NCI-H1105 (cell line): Measurements from ENCODE around the gene CDK5RAP2.
"Not testable (repeated sequence)": the region's sequence is repeated elsewhere in the genome, so short reads cannot be mapped to it uniquely, and the experiment has no call there.

Experiments used
- DNase-seq: peaks from one replicate; lab custom pipeline; 2025; lab: John Stamatoyannopoulos, UW

Gene CDK5RAP2

GRCh38 chr9:120465685-120466407, 114.1 kb downstream of the CDK5RAP2 start:
- DNase-seq = no peak

- no peak for DNase-seq
Observed at GRCh38 chr9:120464887-120465421, 115.0 kb downstream of the CDK5RAP2 start.

GRCh38 chr9:120464176-120464886, 115.6 kb downstream of the CDK5RAP2 start:
- no peak for DNase-seq

- no peak for DNase-seq
Observed at GRCh38 chr9:120463765-120464164, 116.2 kb downstream of the CDK5RAP2 start.

GRCh38 chr9:120461677-120462076, 118.3 kb downstream of the CDK5RAP2 start:
- not testable (repeated sequence) for DNase-seq

GRCh38 chr9:120456218-120456617, 123.7 kb downstream of the CDK5RAP2 start:
- no peak for DNase-seq

GRCh38 chr9:120454467-120454866, 125.5 kb downstream of the CDK5RAP2 start:
- no peak for DNase-seq

- no peak for DNase-seq
Observed at GRCh38 chr9:120453792-120454191, 126.2 kb downstream of the CDK5RAP2 start.

- DNase-seq = no peak
Observed at GRCh38 chr9:120452631-120453030, 127.3 kb downstream of the CDK5RAP2 start.

GRCh38 chr9:120450916-120451315, 129.1 kb downstream of the CDK5RAP2 start:
- DNase-seq = no peak

- no peak for DNase-seq
Observed at GRCh38 chr9:120449566-120449965, 130.4 kb downstream of the CDK5RAP2 start.

GRCh38 chr9:120447959-120448500, 131.9 kb downstream of the CDK5RAP2 start:
- DNase-seq = no peak

GRCh38 chr9:120446671-120447070, 133.3 kb downstream of the CDK5RAP2 start:
- DNase-seq = no peak

- no peak for DNase-seq
Observed at GRCh38 chr9:120443976-120444375, 136.0 kb downstream of the CDK5RAP2 start.

- DNase-seq = no peak
Observed at GRCh38 chr9:120443489-120443888, 136.5 kb downstream of the CDK5RAP2 start.

GRCh38 chr9:120442308-120442995, 137.5 kb downstream of the CDK5RAP2 start:
- DNase-seq = no peak

GRCh38 chr9:120441426-120442307, 138.3 kb downstream of the CDK5RAP2 start:
- DNase-seq = no peak

GRCh38 chr9:120440791-120441190, 139.2 kb downstream of the CDK5RAP2 start:
- DNase-seq = no peak

- DNase-seq = no peak
Observed at GRCh38 chr9:120439926-120440325, 140.0 kb downstream of the CDK5RAP2 start.

GRCh38 chr9:120438836-120439546, 141.0 kb downstream of the CDK5RAP2 start:
- no peak for DNase-seq

GRCh38 chr9:120438111-120438510, 141.9 kb downstream of the CDK5RAP2 start:
- no peak for DNase-seq
